ENCODE data around the gene CCNL2. TPM values are rescaled to one million over a fixed set of nuclear protein-coding genes. Genes with fewer than 3 reads are reported as not detected.

CCNL2 gene
- total RNA-seq, 2 experiments from 2014 or later: 274 to 281 TPM

GRCh38 chr1:1361233-1361981 is 37.7 kb downstream of the CCNL2 start:
- Mint-ChIP-seq H3K9me3 (no peaks in the 10 kb centered on the region), H3K36me3 (ENCODE audit: low read depth) (no peaks in the 10 kb centered on the region), H3K27ac (no peak overlapping the region), H3K27me3 (peaks cover 26% of the 10 kb centered on the region), H3K4me1 (ENCODE audit: low read depth) (peaks cover 12% of the 10 kb centered on the region), H3K4me3 (no peak overlapping the region)
- no peak for TF ChIP-seq CTCF (IDR thresholded peaks at IDR 0.05)
- ChIA-PET CTCF (no interaction called here), POLR2A (no interaction called here)
- Histone ChIP-seq H3K9me3 (ENCODE audit: control insufficient read depth in 1 of 2, insufficient read depth in 1 of 2, low read length in 2 of 2) (peaks cover 0 to 14% of the 10 kb centered on the region in 2 experiments), H3K27ac (ENCODE audit: low read depth in 1 of 2, low read length in 2 of 2) (no peak overlapping the region), H3K4me1 (ENCODE audit: insufficient read depth, low read length) (peaks cover 25% of the 10 kb centered on the region), H3K36me3 (ENCODE audit: insufficient read depth, low read length) (no peaks in the 10 kb centered on the region), H3K27me3 (ENCODE audit: control insufficient read depth in 1 of 2, insufficient read depth in 2 of 2, low read length in 2 of 2) (peaks cover 20 to 22% of the 10 kb centered on the region in 2 experiments), H3K4me3 (ENCODE audit: low read length) (no peak overlapping the region)
- intact Hi-C loops (cut with DNase I, micrococcal nuclease): no loop called here
- ATAC-seq (ENCODE audit: poor library complexity) (no peak), DNase-seq (no peak)

- Histone ChIP-seq H3K9me3 (ENCODE audit: control insufficient read depth in 1 of 2, insufficient read depth in 1 of 2, low read length in 2 of 2) (peaks cover 0 to 14% of the 10 kb centered on the region in 2 experiments), H3K27me3 (ENCODE audit: control insufficient read depth in 1 of 2, insufficient read depth in 2 of 2, low read length in 2 of 2) (peaks cover 22 to 26% of the 10 kb centered on the region in 2 experiments), H3K36me3 (ENCODE audit: insufficient read depth, low read length) (no peaks in the 10 kb centered on the region), H3K4me3 (ENCODE audit: low read length) (no peak overlapping the region), H3K4me1 (ENCODE audit: insufficient read depth, low read length) (peaks cover 25% of the 10 kb centered on the region), H3K27ac (ENCODE audit: low read depth in 1 of 2, low read length in 2 of 2) (no peak overlapping the region)
- intact Hi-C loops (cut with DNase I, micrococcal nuclease): no loop called here
- CTCF ChIA-PET: no interaction called here
- POLR2A ChIA-PET: no interaction called here
- Mint-ChIP-seq H3K4me3 (no peak overlapping the region), H3K27me3 (peaks cover 26% of the 10 kb centered on the region), H3K9me3 (no peaks in the 10 kb centered on the region), H3K27ac (no peak overlapping the region), H3K36me3 (ENCODE audit: low read depth) (no peaks in the 10 kb centered on the region), H3K4me1 (ENCODE audit: low read depth) (peaks cover 12% of the 10 kb centered on the region)
- ATAC-seq (ENCODE audit: poor library complexity): no peak
- TF ChIP-seq CTCF (IDR thresholded peaks at IDR 0.05): no peak
- no peak for DNase-seq
Observed at GRCh38 chr1:1360506-1361169, 38.5 kb downstream of the CCNL2 start.

GRCh38 chr1:1359664-1360468 is 39.3 kb downstream of the CCNL2 start:
- Mint-ChIP-seq H3K9me3 (no peaks in the 10 kb centered on the region), H3K4me1 (ENCODE audit: low read depth) (peaks cover 12% of the 10 kb centered on the region), H3K27me3 (peaks cover 26% of the 10 kb centered on the region), H3K4me3 (peak overlapping the region; percentile 39), H3K27ac (peak overlapping the region; percentile 79), H3K36me3 (ENCODE audit: low read depth) (no peaks in the 10 kb centered on the region)
- Histone ChIP-seq H3K9me3 (ENCODE audit: control insufficient read depth in 1 of 2, insufficient read depth in 1 of 2, low read length in 2 of 2) (peaks cover 0 to 14% of the 10 kb centered on the region in 2 experiments), H3K4me3 (ENCODE audit: low read length) (no peak overlapping the region), H3K27ac (ENCODE audit: low read depth in 1 of 2, low read length in 2 of 2) (no peak overlapping the region), H3K27me3 (ENCODE audit: control insufficient read depth in 1 of 2, insufficient read depth in 2 of 2, low read length in 2 of 2) (peaks cover 22 to 30% of the 10 kb centered on the region in 2 experiments), H3K36me3 (ENCODE audit: insufficient read depth, low read length) (no peaks in the 10 kb centered on the region), H3K4me1 (ENCODE audit: insufficient read depth, low read length) (peaks cover 25% of the 10 kb centered on the region)
- ChIA-PET POLR2A (no interaction called here), CTCF (no interaction called here)
- no peak for TF ChIP-seq CTCF (IDR thresholded peaks at IDR 0.05)
- DNase-seq: no peak
- no peak for ATAC-seq (ENCODE audit: poor library complexity)
- intact Hi-C loops (cut with DNase I, micrococcal nuclease): no loop called here

Measured in CD4-positive, alpha-beta T cell (primary cell).